Endothelial cell (in vitro differentiated cells): ENCODE data around the gene CADM4. TPM values are rescaled to one million over a fixed set of nuclear protein-coding genes. Genes with fewer than 3 reads are reported as not detected.

Experiments used
- DNase-seq: peaks from one replicate; pipeline ENCODE4 v3.0.0; 2021; ENCODE audit warnings: low spot score
- H3K27ac Mint-ChIP-seq: one replicate; pipeline ENCODE4 v1.8.0; 2021; ENCODE audit warnings: mixed read lengths, inconsistent platforms; ENCODE audit not compliant: unreplicated experiment
- H3K27me3 Mint-ChIP-seq: one replicate; pipeline ENCODE4 v1.8.0; 2021; ENCODE audit warnings: mild to moderate bottlenecking, moderate library complexity, mixed read lengths, inconsistent platforms; ENCODE audit not compliant: unreplicated experiment
- H3K36me3 Mint-ChIP-seq: one replicate; pipeline ENCODE4 v1.8.0; 2021; ENCODE audit warnings: mild to moderate bottlenecking, low read depth, mixed read lengths, inconsistent platforms; ENCODE audit not compliant: unreplicated experiment
- H3K4me1 Mint-ChIP-seq: one replicate; pipeline ENCODE4 v1.8.0; 2021; ENCODE audit warnings: mild to moderate bottlenecking, mixed read lengths, inconsistent platforms; ENCODE audit not compliant: unreplicated experiment
- H3K4me3 Mint-ChIP-seq: one replicate; pipeline ENCODE4 v1.8.0; 2021; ENCODE audit warnings: mild to moderate bottlenecking, mixed read lengths, inconsistent platforms; ENCODE audit not compliant: unreplicated experiment
- H3K9me3 Mint-ChIP-seq: one replicate; pipeline ENCODE4 v1.8.0; 2021; ENCODE audit warnings: mixed read lengths, inconsistent platforms; ENCODE audit not compliant: unreplicated experiment
- total RNA-seq: library from RNA; stranded (reverse); fragmentation: NEBNext Ultra II Directional; extraction: Animal tissue kit (Norgen Biotek cat#: 25700); gene quantifications from one replicate; pipeline ENCODE4 v1.2.1, GENCODE V29; 2021; ENCODE audit not compliant: unreplicated experiment
- TF ChIP-seq, protein P1 (sequence below): fragments of 200-600 bp; sonication (generic); IDR thresholded peaks from one replicate; pipeline ENCODE4 v1.5.0; 2021; ENCODE audit warnings: antibody characterized with exemption; ENCODE audit not compliant: unreplicated experiment

The CADM4 gene
- total RNA-seq, 1 donor from 2014 or later, result 21.1 TPM

- Mint-ChIP-seq H3K27ac (peak within 1 kb of the TSS; percentile 99), H3K4me1 (peaks cover 26% of the 10 kb centered on the region), H3K9me3 (no peaks in the 10 kb centered on the region), H3K27me3 (peaks cover 17% of the 10 kb centered on the region), H3K36me3 (peaks cover 13% of the 10 kb centered on the region), H3K4me3 (peak within 1 kb of the TSS; percentile 98)
- peak; percentile 96 for DNase-seq
- TF ChIP-seq, protein P1, sequence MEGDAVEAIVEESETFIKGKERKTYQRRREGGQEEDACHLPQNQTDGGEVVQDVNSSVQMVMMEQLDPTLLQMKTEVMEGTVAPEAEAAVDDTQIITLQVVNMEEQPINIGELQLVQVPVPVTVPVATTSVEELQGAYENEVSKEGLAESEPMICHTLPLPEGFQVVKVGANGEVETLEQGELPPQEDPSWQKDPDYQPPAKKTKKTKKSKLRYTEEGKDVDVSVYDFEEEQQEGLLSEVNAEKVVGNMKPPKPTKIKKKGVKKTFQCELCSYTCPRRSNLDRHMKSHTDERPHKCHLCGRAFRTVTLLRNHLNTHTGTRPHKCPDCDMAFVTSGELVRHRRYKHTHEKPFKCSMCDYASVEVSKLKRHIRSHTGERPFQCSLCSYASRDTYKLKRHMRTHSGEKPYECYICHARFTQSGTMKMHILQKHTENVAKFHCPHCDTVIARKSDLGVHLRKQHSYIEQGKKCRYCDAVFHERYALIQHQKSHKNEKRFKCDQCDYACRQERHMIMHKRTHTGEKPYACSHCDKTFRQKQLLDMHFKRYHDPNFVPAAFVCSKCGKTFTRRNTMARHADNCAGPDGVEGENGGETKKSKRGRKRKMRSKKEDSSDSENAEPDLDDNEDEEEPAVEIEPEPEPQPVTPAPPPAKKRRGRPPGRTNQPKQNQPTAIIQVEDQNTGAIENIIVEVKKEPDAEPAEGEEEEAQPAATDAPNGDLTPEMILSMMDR, result no peak
Measured at GRCh38 chr19:43575156-43575950, 64.3 kb downstream of the CADM4 start, which contains the start of the genes PINLYP and XRCC1. TSS of gene PINLYP (plus strand) at chr19:43575801. CDS start at chr19:43577192, 1,391 bp downstream. TSS of gene XRCC1 (minus strand) at chr19:43575527. CDS start at chr19:43575458, 69 bp downstream.

- DNase-seq, result no peak
- TF ChIP-seq, protein P1, result no peak
- H3K36me3 Mint-ChIP-seq, result peaks cover 9% of the 10 kb centered on the region
- peaks cover 19% of the 10 kb centered on the region for H3K4me1 Mint-ChIP-seq
- peak overlapping the region; percentile 98 for H3K4me3 Mint-ChIP-seq
- H3K9me3 Mint-ChIP-seq, result no peaks in the 10 kb centered on the region
- peak overlapping the region; percentile 99 for H3K27ac Mint-ChIP-seq
- peaks cover 17% of the 10 kb centered on the region for H3K27me3 Mint-ChIP-seq
Measured at GRCh38 chr19:43574424-43575155, 65.1 kb downstream of the CADM4 start.

Other genes with a start within 250 kb of the CADM4 start
- gene TEX101, start 225.0 kb downstream of the CADM4 start, total RNA-seq, result not detected
- 0.67 TPM for gene LYPD3, start 174.2 kb downstream of the CADM4 start, total RNA-seq
- gene PHLDB3, start 135.1 kb downstream of the CADM4 start, total RNA-seq, result 9.6 TPM
- 42.9 TPM for gene ETHE1, start 112.6 kb downstream of the CADM4 start, total RNA-seq
- gene ZNF575, start 106.7 kb downstream of the CADM4 start, total RNA-seq, result 2.3 TPM
- 45.1 TPM for gene XRCC1, start 64.3 kb downstream of the CADM4 start, total RNA-seq
- gene PINLYP, start 64.0 kb downstream of the CADM4 start, total RNA-seq, result 3.4 TPM
- 48.6 TPM for gene IRGQ, start 43.7 kb downstream of the CADM4 start, total RNA-seq
- 10.7 TPM for gene ZNF576, start 43.3 kb downstream of the CADM4 start, total RNA-seq
- gene SRRM5, start 27.8 kb downstream of the CADM4 start, total RNA-seq, result 0.26 TPM
- gene ZNF428, start 20.2 kb downstream of the CADM4 start, total RNA-seq, result 97.7 TPM
- gene PLAUR, start 30.3 kb upstream of the CADM4 start, total RNA-seq, result 16.3 TPM
- not detected for gene IRGC, start 76.2 kb upstream of the CADM4 start, total RNA-seq
- gene SMG9, start 115.1 kb upstream of the CADM4 start, total RNA-seq, result 38.8 TPM
- 0.28 TPM for gene KCNN4, start 141.1 kb upstream of the CADM4 start, total RNA-seq
- not detected for gene LYPD5, start 162.6 kb upstream of the CADM4 start, total RNA-seq
- gene ZNF283, start 187.5 kb upstream of the CADM4 start, total RNA-seq, result 9.3 TPM
- gene ZNF404, start 244.1 kb upstream of the CADM4 start, total RNA-seq, result 3.7 TPM